CD4-positive, alpha-beta T cell treated with Interferon alpha-2 for 1 hour (primary cell): ENCODE results near the gene CDC37.

Experiments
- DNase-seq, 2 donors: peaks; one replicate each; pipeline ENCODE4 v3.0.0-alpha.2; 2020 to 2022

CDC37 gene

GRCh38 chr19:10352764-10353671, 50.3 kb downstream of the CDC37 start:
- no peak for DNase-seq

- DNase-seq, result peak in 1 of 2 donors; percentile 51
Measured at GRCh38 chr19:10346509-10346908, 56.8 kb downstream of the CDC37 start.

GRCh38 chr19:10344780-10345179, 58.6 kb downstream of the CDC37 start:
- DNase-seq, result no peak

- no peak for DNase-seq
Measured at GRCh38 chr19:10343495-10343894, 59.8 kb downstream of the CDC37 start.
